GM12873 (cell line): ENCODE results near the gene DDX54.

Experiments used
- TF ChIP-seq, protein P1 (sequence below): IDR thresholded peaks from 2 replicates; pipeline ENCODE4 v1.5.1; 2012; ENCODE audit warnings: low read depth, mild to moderate bottlenecking, moderate library complexity, low read length, control low read depth; ENCODE audit not compliant: insufficient read depth; ENCODE audit errors: missing control alignments

The DDX54 gene

DNA sequence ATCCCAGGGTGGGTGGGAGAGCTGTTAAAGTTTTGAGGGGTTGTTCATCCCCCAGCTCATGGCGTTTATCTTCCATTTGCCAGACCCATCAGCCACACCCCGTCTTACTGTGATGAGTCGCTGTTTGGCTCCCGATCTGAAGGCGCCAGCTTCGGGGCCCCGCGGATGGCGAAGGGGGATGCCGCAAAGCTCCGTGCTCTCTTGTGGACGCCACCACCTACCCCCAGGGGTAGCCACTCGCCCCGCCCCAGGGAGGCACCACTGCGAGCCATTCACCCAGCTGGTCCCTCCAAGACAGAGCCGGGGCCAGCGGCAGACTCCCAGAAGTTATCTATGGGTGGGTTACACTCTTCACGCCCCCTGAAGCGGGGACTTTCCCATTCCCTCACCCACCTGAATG, 5.9 kb upstream of the DDX54 start:
- TF ChIP-seq, protein P1, sequence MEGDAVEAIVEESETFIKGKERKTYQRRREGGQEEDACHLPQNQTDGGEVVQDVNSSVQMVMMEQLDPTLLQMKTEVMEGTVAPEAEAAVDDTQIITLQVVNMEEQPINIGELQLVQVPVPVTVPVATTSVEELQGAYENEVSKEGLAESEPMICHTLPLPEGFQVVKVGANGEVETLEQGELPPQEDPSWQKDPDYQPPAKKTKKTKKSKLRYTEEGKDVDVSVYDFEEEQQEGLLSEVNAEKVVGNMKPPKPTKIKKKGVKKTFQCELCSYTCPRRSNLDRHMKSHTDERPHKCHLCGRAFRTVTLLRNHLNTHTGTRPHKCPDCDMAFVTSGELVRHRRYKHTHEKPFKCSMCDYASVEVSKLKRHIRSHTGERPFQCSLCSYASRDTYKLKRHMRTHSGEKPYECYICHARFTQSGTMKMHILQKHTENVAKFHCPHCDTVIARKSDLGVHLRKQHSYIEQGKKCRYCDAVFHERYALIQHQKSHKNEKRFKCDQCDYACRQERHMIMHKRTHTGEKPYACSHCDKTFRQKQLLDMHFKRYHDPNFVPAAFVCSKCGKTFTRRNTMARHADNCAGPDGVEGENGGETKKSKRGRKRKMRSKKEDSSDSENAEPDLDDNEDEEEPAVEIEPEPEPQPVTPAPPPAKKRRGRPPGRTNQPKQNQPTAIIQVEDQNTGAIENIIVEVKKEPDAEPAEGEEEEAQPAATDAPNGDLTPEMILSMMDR = no peak

DNA sequence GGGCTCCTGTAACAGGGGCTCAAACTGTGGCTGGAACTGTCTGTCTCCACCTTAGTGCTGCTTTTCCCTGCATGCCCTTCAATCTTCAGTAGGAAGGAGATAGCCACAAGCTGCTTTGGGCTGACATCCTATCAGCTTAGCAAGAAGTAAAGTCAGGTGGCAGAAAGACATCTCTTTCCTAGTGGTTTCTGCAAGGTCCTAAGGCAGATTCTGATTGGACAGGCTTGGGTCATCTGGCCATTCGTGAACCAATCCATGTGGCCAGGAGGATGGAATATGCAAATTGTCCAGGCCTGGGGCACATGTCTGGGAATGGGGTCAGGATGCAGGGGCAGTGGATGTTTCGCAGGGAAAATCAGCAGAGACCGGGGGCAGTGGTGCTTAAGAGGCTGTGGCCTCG, 5.5 kb upstream of the DDX54 start:
- TF ChIP-seq, protein P1 = no peak

DNA sequence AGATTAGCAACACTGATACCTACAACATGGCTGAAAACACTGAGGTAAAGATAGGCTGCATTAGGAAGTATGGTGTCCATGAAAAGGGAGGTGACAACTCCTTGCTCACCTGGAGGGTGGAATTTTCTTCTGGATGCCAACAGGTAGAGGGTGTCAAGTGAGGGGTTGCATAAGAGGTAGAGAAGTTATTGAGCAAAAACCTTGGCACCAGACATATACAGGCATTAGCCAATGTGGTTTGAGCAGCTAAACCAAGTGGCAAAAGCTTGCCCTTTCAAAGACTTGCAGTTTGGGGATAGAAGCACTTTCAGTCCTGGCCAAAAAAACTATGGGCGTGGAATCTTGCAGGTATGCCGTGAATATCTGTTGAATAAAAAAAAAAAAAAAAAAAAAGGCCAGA, 4.1 kb upstream of the DDX54 start:
- TF ChIP-seq, protein P1 = no peak

DNA sequence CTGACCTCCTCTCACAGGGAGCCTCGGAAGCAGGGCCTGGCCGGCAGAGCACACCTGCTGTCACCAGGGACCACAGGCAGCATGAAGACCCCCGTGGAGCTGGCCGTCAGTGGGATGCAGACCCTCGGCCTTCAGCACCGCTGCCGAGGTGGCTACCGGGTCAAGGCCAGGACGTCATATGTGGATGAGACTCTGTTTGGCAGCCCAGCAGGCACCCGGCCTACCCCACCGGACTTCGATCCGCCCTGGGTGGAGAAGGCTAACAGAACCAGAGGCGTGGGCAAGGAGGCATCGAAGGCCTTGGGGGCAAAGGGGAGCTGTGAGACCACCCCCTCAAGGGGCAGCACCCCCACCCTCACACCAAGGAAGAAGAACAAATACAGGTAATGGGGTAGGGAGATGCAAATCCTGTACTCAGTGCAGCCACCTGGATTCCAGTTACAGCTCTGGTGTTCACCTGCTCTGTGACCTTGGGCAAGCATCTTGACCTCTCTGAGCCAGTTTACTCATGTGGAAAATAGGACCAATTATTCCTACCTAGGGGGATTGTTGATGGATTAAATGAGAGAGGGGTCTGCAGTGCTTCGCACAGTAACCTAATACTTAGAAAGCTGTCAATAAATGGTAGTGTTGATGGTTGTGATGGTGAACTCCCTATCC, 1.5 kb upstream of the DDX54 start:
- TF ChIP-seq, protein P1 = no peak

DNA sequence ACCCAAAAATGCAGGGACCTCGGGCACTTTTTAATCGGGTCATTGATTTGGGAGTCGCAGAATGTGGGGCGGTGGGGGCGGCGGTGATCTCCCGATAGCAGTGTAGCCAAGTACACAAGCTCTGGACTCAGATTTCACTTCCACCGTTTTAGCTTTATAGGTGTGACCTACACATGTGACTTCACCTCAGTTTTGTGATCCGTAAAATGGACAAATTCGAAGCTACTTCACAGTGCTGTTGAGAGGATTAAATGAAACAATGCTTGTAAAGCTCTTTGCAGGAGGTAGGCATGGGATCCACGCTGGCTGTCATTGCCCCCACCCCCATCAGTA, 721 bp upstream of the DDX54 start:
- TF ChIP-seq, protein P1 = no peak

DNA sequence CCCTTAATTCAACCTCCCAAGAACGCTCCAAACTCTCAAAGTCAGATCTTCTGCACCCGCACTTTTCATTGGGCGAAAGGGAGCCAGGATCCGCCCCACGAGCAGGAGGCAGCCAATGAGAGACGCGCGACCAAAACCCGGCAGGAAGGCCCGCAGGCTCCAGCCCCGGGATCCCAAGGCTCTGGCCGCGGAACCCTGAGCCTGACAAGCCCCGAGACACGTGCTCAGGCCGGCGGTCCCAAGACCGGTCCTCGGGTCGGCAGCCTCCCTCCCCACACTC, 438 bp downstream of the DDX54 start:
- TF ChIP-seq, protein P1 = no peak

DNA sequence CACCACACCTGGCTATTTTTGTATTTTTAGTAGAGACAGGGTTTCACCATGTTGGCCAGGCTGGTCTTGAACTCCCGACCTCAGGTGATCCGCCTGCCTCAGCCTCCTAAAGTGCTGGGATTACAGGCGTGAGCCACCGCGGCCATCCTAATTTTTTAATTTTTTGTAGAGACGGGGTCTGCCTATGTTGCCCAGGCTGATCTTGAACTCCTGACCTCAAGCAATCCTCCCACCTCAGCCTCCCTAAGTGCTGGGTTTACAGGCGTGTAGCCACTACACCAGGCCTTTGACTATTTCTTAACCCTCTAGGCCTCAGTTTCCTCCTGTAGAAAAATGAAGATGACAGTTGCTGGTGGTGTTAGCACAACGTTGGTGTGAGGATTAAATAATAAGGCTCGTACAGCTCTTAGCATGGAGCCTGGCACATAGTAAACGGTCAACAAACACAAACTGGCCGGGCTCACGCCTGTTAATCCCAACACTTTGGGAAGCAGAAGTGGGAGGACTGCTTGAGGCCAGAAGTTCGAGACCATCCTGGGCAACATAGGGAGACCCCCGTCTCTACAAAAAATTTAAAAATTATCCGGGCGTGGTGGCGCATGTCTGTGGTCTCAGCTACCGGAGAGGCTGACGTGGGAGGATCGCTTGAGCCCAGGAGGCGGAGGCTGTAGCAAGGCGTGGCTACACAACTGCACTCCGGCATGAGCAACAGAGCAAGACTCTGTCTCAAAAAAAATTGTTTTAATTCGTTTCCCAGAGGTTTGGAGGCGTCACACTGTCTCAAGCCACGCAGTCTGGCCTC, 979 bp downstream of the DDX54 start:
- TF ChIP-seq, protein P1 = no peak
